CD8-positive, alpha-beta memory T cell (primary cell): ENCODE measurements around the gene DHFR. TPM values are rescaled to one million over a fixed set of nuclear protein-coding genes. Genes with fewer than 3 reads are reported as not detected.

Experiments used
- CTCF ChIA-PET: fragments of 350-600 bp; sonication (Branson Sonifier 250); formaldehyde crosslinking; loops from one replicate; lab custom pipeline; 2021; ENCODE audit warnings: antibody characterized with exemption; lab: Charles Lee
- POLR2A ChIA-PET: fragments of 350-600 bp; sonication (Branson Sonifier 250); formaldehyde crosslinking; loops from one replicate; lab custom pipeline; 2021; ENCODE audit warnings: antibody characterized with exemption; lab: Charles Lee
- DNase-seq, 5 donors: peaks; one replicate each; pipeline versions ENCODE4 v3.0.0 to v3.0.0-alpha.2; 2020 to 2022; ENCODE audit warnings: mixed read lengths in 1 of 5
- H3K27ac ChIP-seq: one replicate; pipeline ENCODE4 v1.7.0; 2013; ENCODE audit warnings: low read depth, mild to moderate bottlenecking, low read length, moderate library complexity
- H3K27me3 ChIP-seq: 2 replicates; pipeline ENCODE4 v1.7.0; 2013; ENCODE audit warnings: low read length, mild to moderate bottlenecking; ENCODE audit not compliant: insufficient read depth, poor library complexity, severe bottlenecking
- H3K36me3 ChIP-seq: 2 replicates; pipeline ENCODE4 v1.7.0; 2013; ENCODE audit warnings: mild to moderate bottlenecking, low read length, moderate library complexity; ENCODE audit not compliant: insufficient read depth
- H3K4me1 ChIP-seq: 2 replicates; pipeline ENCODE4 v1.7.0; 2013; ENCODE audit warnings: mild to moderate bottlenecking, low read length, moderate library complexity; ENCODE audit not compliant: insufficient read depth
- H3K4me3 ChIP-seq: 2 replicates; pipeline ENCODE4 v1.7.0; 2013; ENCODE audit warnings: mild to moderate bottlenecking, low read length
- H3K9me3 ChIP-seq: 2 replicates; pipeline ENCODE4 v1.7.0; 2013; ENCODE audit warnings: mild to moderate bottlenecking, low read length
- H3K27ac Mint-ChIP-seq, 8 donors: one replicate each; pipeline ENCODE4 v1.8.0; 2020 to 2021; ENCODE audit warnings: mixed read lengths in 8 of 8, mild to moderate bottlenecking in 6 of 8, inconsistent platforms in 3 of 8, moderate library complexity in 3 of 8
- H3K27me3 Mint-ChIP-seq, 2 donors: one replicate each; pipeline ENCODE4 v1.8.0; 2020 to 2021; ENCODE audit warnings: mixed read lengths in 2 of 2, mild to moderate bottlenecking in 1 of 2, moderate library complexity in 1 of 2
- H3K36me3 Mint-ChIP-seq, 3 donors: one replicate each; pipeline ENCODE4 v1.8.0; 2020 to 2021; ENCODE audit warnings: mixed read lengths in 3 of 3, inconsistent platforms in 1 of 3, mild to moderate bottlenecking in 1 of 3
- H3K4me1 Mint-ChIP-seq, 3 donors: one replicate each; pipeline ENCODE4 v1.8.0; 2020 to 2021; ENCODE audit warnings: mixed read lengths in 3 of 3, inconsistent platforms in 1 of 3, mild to moderate bottlenecking in 1 of 3
- H3K4me3 Mint-ChIP-seq, 7 donors: one replicate each; pipeline ENCODE4 v1.8.0; 2020 to 2021; ENCODE audit warnings: mixed read lengths in 7 of 7, mild to moderate bottlenecking in 6 of 7, moderate library complexity in 4 of 7, inconsistent platforms in 2 of 7
- H3K9me3 Mint-ChIP-seq, 5 donors: one replicate each; pipeline ENCODE4 v1.8.0; 2020 to 2022; ENCODE audit warnings: mixed read lengths in 5 of 5, mild to moderate bottlenecking in 3 of 5, moderate library complexity in 2 of 5, inconsistent platforms in 1 of 5
- polyA plus RNA-seq: library from polyadenylated mRNA; unstranded; fragments of 300-500 nt; fragmentation: Illumina TruSeq; gene quantifications from one replicate; pipeline ENCODE4 v1.2.3, GENCODE V29; 2021
- total RNA-seq, 2 experiments: library from RNA; stranded (reverse); gene quantifications; one replicate each; pipeline ENCODE4 v1.2.3, GENCODE V29; 2021

The DHFR gene
- total RNA-seq (10 to 100 TPM; 82.7 to 85.8 TPM), polyA plus RNA-seq (2.6 TPM)

GRCh38 chr5:80654391-80655230 is at the start of gene DHFR, which contains the start of gene MSH3:
TSS of gene DHFR (minus strand) at chr5:80654983. CDS start at chr5:80654489, 494 bp downstream.
TSS of gene MSH3 (plus strand) at chr5:80654652. CDS start at chr5:80654728, 76 bp downstream.
- no peaks in the 10 kb centered on the region for H3K9me3 Mint-ChIP-seq
- Histone ChIP-seq H3K27me3 (no peaks in the 10 kb centered on the region), H3K9me3 (no peaks in the 10 kb centered on the region), H3K36me3 (peaks cover 9% of the 10 kb centered on the region), H3K4me1 (peaks cover 31% of the 10 kb centered on the region), H3K4me3 (peak within 1 kb of the TSS; percentile 74), H3K27ac (peak within 1 kb of the TSS; percentile 89)
- peak; percentile 83 to 92 (median 86) for DNase-seq
- H3K27ac Mint-ChIP-seq, result peak within 1 kb of the TSS; percentile 89 to 99 (median 96)
- H3K27me3 Mint-ChIP-seq, result no peaks in the 10 kb centered on the region
- ChIA-PET CTCF (interaction anchor here (1.8 kb wide), 1 partner anchor 18 kb away, joined by 4 read pairs; no protein-coding TSS in a partner anchor), POLR2A (interaction anchor here (0.7 to 1.0 kb wide), 5 partner anchors 16 to 1619 kb away, joined by 3 to 5 read pairs (median 3); partner anchors contain the start of gene RASGRF2)
- peaks cover 15 to 33% (median 16%) of the 10 kb centered on the region in 3 donors for H3K36me3 Mint-ChIP-seq
- peak within 1 kb of the TSS; percentile 83 to 96 (median 91) for H3K4me3 Mint-ChIP-seq
- peaks cover 25 to 33% (median 30%) of the 10 kb centered on the region in 3 donors for H3K4me1 Mint-ChIP-seq

DNA sequence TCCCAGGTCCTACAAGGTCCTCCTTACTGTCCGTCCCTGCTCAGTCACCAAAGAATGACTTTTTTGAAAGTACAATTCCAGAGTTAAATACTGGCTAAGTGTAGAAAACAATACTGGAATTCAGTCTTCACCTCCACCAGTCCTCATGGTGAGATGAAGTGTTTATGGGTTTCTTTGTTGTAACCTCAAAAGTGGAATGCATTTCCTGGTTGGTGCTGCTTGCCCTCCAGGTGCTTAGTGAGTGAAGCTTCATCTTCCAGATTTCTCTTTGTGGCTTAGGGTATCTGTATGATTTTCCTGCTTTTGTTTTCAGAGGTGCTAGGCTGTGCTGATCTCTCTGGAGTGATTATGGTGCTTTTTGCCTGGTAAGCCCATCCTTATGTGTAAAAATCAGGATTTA is 49.4 kb upstream of the DHFR start:
- CTCF ChIA-PET, result no interaction called here
- H3K4me1 ChIP-seq, result peaks cover 4% of the 10 kb centered on the region
- POLR2A ChIA-PET, result no interaction called here
- no peaks in the 10 kb centered on the region for H3K9me3 ChIP-seq
- H3K36me3 ChIP-seq, result no peaks in the 10 kb centered on the region
- H3K4me1 Mint-ChIP-seq, result peaks cover 27 to 39% (median 35%) of the 10 kb centered on the region in 3 donors
- H3K36me3 Mint-ChIP-seq, result peaks cover 10 to 35% (median 16%) of the 10 kb centered on the region in 3 donors
- H3K4me3 ChIP-seq, result no peak overlapping the region
- H3K27ac Mint-ChIP-seq, result peak overlapping the region in 2 of 8 donors; percentile 38 to 80
- H3K4me3 Mint-ChIP-seq, result peak overlapping the region in 1 of 7 donors; percentile 37
- H3K27ac ChIP-seq, result no peak overlapping the region
- no peaks in the 10 kb centered on the region for H3K27me3 Mint-ChIP-seq
- DNase-seq, result no peak
- H3K27me3 ChIP-seq, result no peaks in the 10 kb centered on the region
- no peaks in the 10 kb centered on the region for H3K9me3 Mint-ChIP-seq

DNA sequence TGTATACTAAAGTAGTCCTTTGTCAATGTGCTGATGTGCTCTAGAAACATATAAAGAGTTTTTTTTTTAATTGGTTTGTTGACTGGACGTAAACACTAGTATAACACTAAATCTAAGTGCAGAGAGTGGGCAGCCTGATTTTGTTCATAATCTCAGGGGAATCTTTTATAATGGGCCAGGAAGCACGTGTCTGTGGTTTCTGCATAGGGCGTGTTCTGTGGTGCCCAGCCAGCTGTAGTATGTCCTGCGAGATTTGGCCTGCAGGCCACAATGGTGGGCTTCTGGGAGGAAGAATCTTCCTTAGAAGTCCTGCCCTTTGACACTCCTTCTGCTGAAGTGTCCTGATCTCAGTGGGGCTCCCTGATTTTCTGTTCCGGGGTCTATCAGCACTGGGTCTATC is 49.0 kb upstream of the DHFR start:
- CTCF ChIA-PET, result no interaction called here
- POLR2A ChIA-PET, result no interaction called here

DNA sequence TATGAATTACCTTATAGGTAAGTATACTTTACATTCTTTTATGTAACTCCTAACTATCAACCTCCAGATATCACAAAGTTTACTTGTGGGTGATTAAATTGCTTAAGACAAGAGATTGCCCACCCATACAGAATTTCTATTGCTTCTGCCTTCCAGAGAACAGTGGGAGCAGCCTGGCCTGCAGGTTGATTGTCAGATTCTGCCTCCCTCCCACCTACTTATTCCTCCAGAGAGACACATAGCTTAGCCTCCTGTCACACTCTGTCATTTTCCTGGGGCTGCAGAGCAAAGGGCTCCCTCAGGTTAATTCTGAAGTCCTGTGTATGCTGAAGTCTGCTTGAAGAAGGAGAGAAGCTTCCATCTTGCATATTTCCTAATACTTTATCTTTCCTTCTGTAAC is 48.5 kb upstream of the DHFR start:
- POLR2A ChIA-PET, result no interaction called here

More for the DNA sequence above, 49.0 kb upstream of the DHFR start:
- no peak overlapping the region for H3K27ac ChIP-seq
- no peaks in the 10 kb centered on the region for H3K9me3 ChIP-seq
- H3K36me3 Mint-ChIP-seq, result peaks cover 10 to 31% (median 16%) of the 10 kb centered on the region in 3 donors
- H3K36me3 ChIP-seq, result no peaks in the 10 kb centered on the region
- H3K4me1 ChIP-seq, result peaks cover 4% of the 10 kb centered on the region
- no peak overlapping the region for H3K4me3 ChIP-seq
- DNase-seq, result no peak
- no peaks in the 10 kb centered on the region for H3K27me3 Mint-ChIP-seq
- H3K4me3 Mint-ChIP-seq, result peak overlapping the region in 1 of 7 donors; percentile 37
- no peaks in the 10 kb centered on the region for H3K27me3 ChIP-seq
- peaks cover 27 to 39% (median 35%) of the 10 kb centered on the region in 3 donors for H3K4me1 Mint-ChIP-seq
- no peaks in the 10 kb centered on the region for H3K9me3 Mint-ChIP-seq
- H3K27ac Mint-ChIP-seq, result peak overlapping the region in 2 of 8 donors; percentile 38 to 80

DNA sequence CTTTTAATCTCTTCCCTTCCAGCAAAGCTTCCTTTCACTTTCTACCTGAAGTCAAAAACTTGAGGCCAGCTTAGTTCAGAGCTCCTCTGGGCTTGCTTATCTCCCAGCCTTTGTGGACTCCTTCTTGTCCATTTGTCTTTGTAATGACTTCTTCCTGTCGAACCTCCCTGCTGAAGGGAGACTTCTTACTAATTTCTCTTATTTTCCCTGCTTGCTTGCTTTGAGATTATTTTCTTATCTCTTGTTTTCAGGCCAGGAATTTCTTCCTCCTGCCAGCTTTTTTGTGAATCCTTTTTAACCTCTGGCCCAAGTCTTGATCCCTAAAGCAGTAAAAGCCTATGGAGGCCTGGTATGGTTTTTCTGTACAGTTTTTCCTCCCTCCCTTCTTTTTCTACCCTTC is 46.8 kb upstream of the DHFR start:
- no peaks in the 10 kb centered on the region for H3K36me3 ChIP-seq
- CTCF ChIA-PET, result interaction anchor here (1.2 kb wide), 1 partner anchor 14 kb away, joined by 3 read pairs; no protein-coding TSS in a partner anchor

More for the DNA sequence above, 48.5 kb upstream of the DHFR start:
- no peak overlapping the region for H3K4me3 Mint-ChIP-seq
- H3K36me3 ChIP-seq, result no peaks in the 10 kb centered on the region
- no peaks in the 10 kb centered on the region for H3K9me3 ChIP-seq
- H3K27me3 Mint-ChIP-seq, result no peaks in the 10 kb centered on the region
- DNase-seq, result no peak
- H3K4me3 ChIP-seq, result no peak overlapping the region
- peak overlapping the region in 1 of 8 donors; percentile 33 for H3K27ac Mint-ChIP-seq
- peaks cover 27 to 39% (median 35%) of the 10 kb centered on the region in 3 donors for H3K4me1 Mint-ChIP-seq
- CTCF ChIA-PET, result no interaction called here
- H3K4me1 ChIP-seq, result peaks cover 4% of the 10 kb centered on the region
- no peaks in the 10 kb centered on the region for H3K9me3 Mint-ChIP-seq
- no peak overlapping the region for H3K27ac ChIP-seq
- peaks cover 13 to 30% (median 18%) of the 10 kb centered on the region in 3 donors for H3K36me3 Mint-ChIP-seq
- H3K27me3 ChIP-seq, result no peaks in the 10 kb centered on the region

DNA sequence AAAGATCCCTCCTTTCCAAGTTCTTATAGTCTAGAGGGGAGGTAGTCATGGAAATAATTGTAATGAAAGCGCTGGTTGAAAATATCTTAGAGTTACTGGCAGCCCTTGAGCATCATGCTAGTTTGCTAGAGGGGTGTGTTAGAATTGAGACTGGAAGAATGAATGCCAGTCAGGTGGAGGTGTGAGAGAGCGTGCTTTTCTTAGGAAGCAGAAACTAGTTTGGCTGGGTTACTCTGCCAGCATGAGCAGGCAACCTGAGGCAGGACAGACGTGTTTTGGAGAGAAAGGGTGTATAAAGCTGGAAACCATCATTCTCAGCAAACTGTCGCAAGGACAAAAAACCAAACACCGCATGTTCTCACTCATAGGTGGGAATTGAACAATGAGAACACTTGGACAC is 43.6 kb upstream of the DHFR start:
- Mint-ChIP-seq H3K36me3 (peaks cover 4 to 34% (median 22%) of the 10 kb centered on the region in 3 donors), H3K9me3 (no peaks in the 10 kb centered on the region), H3K4me1 (peaks cover 9 to 25% (median 21%) of the 10 kb centered on the region in 3 donors), H3K27ac (no peak overlapping the region), H3K27me3 (no peaks in the 10 kb centered on the region), H3K4me3 (no peak overlapping the region)
- H3K4me3 ChIP-seq, result no peak overlapping the region
- no peak for DNase-seq
- ChIA-PET POLR2A (no interaction called here), CTCF (no interaction called here)
- no peaks in the 10 kb centered on the region for H3K27me3 ChIP-seq
- H3K9me3 ChIP-seq, result no peaks in the 10 kb centered on the region
- no peaks in the 10 kb centered on the region for H3K36me3 ChIP-seq
- H3K4me1 ChIP-seq, result no peaks in the 10 kb centered on the region
- H3K27ac ChIP-seq, result no peak overlapping the region

More for the DNA sequence above, 46.8 kb upstream of the DHFR start:
- peaks cover 4% of the 10 kb centered on the region for H3K4me1 ChIP-seq
- H3K27me3 ChIP-seq, result no peaks in the 10 kb centered on the region
- H3K36me3 Mint-ChIP-seq, result peaks cover 15 to 30% (median 23%) of the 10 kb centered on the region in 3 donors
- no peaks in the 10 kb centered on the region for H3K27me3 Mint-ChIP-seq
- peak overlapping the region; percentile 4 for H3K27ac ChIP-seq
- DNase-seq, result no peak
- POLR2A ChIA-PET, result no interaction called here
- H3K4me1 Mint-ChIP-seq, result peaks cover 27 to 39% (median 32%) of the 10 kb centered on the region in 3 donors
- no peaks in the 10 kb centered on the region for H3K9me3 ChIP-seq
- H3K4me3 Mint-ChIP-seq, result no peak overlapping the region
- peak overlapping the region in 4 of 8 donors; percentile 44 to 86 (median 56) for H3K27ac Mint-ChIP-seq
- H3K9me3 Mint-ChIP-seq, result no peaks in the 10 kb centered on the region
- no peak overlapping the region for H3K4me3 ChIP-seq

DNA sequence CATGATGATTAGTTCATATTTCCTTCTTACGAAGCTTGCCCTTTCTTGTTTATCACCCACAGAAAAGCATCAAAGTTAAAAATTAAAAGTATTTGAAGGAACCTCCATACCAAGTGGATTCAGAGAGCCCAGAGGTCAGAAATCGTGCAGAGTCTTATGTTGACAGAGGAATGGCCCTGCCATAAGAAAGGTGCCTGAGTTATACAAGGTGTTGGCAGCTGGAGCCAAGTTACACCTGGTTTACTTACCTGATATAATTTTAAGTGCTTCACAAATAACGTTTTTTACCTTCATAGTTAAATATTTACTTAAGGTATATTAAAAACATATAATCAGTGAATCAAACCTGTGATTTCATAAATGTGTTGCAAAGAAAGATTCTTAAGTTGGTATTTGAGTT is 42.3 kb upstream of the DHFR start:
- CTCF ChIA-PET, result no interaction called here
- no peaks in the 10 kb centered on the region for H3K27me3 Mint-ChIP-seq
- H3K27ac Mint-ChIP-seq, result no peak overlapping the region

DNA sequence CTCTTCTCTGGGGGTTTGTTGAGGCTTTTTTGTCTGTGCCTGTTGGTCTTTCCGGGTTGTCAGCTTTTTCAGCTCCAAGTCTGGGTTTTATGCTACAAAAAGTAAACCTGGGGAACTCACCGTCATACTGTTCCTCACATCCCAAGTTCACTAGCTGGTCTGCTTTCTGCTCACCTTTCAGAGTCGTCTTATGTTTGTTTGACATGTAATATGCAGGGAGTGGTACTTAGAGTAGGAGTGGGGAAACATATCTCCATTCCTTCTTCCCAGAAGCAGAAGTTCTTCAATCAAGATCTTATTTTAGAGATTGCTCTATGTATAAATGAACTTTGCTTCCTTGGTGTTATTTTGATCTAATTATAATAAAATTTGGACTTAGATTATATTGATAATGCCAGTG is 41.7 kb upstream of the DHFR start:
- CTCF ChIA-PET, result interaction anchor here (1.2 kb wide), 1 partner anchor 9 kb away, joined by 3 read pairs; no protein-coding TSS in a partner anchor
- H3K27ac ChIP-seq, result no peak overlapping the region
- Mint-ChIP-seq H3K9me3 (no peaks in the 10 kb centered on the region), H3K27me3 (no peaks in the 10 kb centered on the region), H3K4me1 (peaks cover 3 to 16% (median 12%) of the 10 kb centered on the region in 3 donors), H3K4me3 (no peak overlapping the region), H3K36me3 (peaks cover 4 to 27% (median 15%) of the 10 kb centered on the region in 3 donors), H3K27ac (peak overlapping the region in 2 of 8 donors; percentile 18 to 47)
- POLR2A ChIA-PET, result no interaction called here
- no peak for DNase-seq
- no peaks in the 10 kb centered on the region for H3K9me3 ChIP-seq
- H3K36me3 ChIP-seq, result no peaks in the 10 kb centered on the region
- H3K4me1 ChIP-seq, result no peaks in the 10 kb centered on the region
- H3K4me3 ChIP-seq, result no peak overlapping the region
- no peaks in the 10 kb centered on the region for H3K27me3 ChIP-seq

More for the DNA sequence above, 42.3 kb upstream of the DHFR start:
- H3K36me3 ChIP-seq, result no peaks in the 10 kb centered on the region
- Mint-ChIP-seq H3K4me3 (no peak overlapping the region), H3K9me3 (no peaks in the 10 kb centered on the region), H3K36me3 (peaks cover 4 to 31% (median 20%) of the 10 kb centered on the region in 3 donors), H3K4me1 (peaks cover 6 to 21% (median 16%) of the 10 kb centered on the region in 3 donors)
- POLR2A ChIA-PET, result no interaction called here
- DNase-seq, result no peak
- H3K27ac ChIP-seq, result no peak overlapping the region
- no peaks in the 10 kb centered on the region for H3K27me3 ChIP-seq
- H3K4me1 ChIP-seq, result no peaks in the 10 kb centered on the region
- H3K4me3 ChIP-seq, result no peak overlapping the region
- no peaks in the 10 kb centered on the region for H3K9me3 ChIP-seq
